ENCODE results near the gene CAMK1D.
A peak's percentile ranks its signal among the peaks of the same experiment; 100 is the strongest.
"Not testable (repeated sequence)": the region's sequence is repeated elsewhere in the genome, so short reads cannot be mapped to it uniquely, and the experiment has no call there.

Gene CAMK1D

DNA sequence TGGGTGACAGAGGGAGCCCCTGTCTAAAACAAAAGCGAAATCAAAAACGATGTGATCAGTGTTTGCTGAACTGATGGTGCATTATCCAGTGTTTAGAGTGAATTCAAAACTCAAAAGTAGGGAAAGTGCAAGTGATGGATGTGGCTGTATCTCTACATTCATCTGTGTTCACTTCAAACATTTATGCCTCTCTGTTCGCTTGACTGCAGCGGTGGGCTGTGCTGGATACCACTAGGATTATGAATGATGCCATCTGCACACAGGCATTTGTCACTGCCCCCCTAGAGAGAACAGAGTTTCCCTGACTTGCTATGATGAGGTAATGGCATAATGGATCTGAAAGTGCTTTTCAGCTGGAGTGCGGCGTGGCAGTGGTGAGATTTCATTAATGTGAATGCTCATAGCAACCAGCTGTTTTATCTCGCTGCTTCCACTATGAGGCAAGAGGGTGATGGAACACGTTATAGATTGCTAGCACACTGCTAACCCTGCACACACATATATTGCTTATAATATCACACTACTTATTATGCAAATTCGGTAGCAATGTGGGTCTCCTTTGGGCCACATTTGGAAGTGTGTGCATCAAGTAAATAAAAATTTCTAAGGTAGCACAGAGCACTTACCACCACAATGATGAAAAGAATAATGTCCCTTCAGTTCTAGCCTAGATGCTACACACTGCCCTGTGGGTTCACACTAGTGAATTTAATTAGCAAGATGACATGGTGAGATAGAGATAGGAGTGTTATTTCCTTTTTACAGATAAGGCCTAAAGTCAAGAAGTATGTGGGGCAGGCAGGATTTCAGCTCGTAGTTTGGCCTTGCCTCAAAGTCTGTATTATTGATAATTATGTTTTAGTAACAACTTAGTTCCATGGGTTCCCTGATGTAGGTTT is 164.7 kb downstream of the CAMK1D start:
- no peak for DNase-seq (ENCODE audit: low read depth in 2 of 2)

DNA sequence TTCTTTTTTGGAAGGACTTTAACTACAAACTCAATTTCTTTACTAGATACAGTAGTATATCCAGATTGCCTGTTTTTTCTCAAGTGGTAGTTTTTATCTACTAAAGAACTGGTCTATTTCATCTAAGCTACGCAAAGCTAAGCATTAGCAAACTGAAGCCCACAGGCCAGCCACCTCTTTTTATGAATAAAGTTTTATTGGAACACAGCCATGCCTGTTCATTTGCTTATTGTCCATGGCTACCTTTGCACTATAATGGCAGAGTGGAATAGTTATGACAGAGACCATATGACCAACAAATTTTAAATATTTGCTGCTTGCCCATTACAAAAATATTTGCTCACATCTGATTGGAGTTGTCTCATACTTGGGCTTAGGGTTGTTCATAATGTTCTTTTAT is 168.7 kb downstream of the CAMK1D start:
- DNase-seq (ENCODE audit: low read depth in 2 of 2) = no peak

DNA sequence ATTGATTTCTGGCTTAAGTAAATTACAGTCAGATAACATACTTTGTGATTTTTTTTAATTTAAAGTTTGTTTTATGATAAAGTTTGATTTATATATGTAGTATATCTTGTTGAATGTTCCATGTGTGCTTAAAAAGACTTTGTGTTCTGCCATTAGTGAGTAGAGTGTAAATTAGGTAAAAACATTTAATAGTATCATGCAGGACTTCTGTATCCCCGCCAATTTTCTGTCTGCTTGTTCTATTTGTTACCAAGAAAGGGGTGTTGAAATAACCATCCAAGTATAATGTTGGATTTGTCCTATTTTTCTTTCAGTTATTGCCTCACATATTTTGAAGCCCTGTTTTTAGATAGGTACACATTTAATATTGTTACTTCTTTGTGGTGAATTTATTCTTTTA is 172.1 kb downstream of the CAMK1D start:
- no peak for DNase-seq (ENCODE audit: low read depth in 2 of 2)

DNA sequence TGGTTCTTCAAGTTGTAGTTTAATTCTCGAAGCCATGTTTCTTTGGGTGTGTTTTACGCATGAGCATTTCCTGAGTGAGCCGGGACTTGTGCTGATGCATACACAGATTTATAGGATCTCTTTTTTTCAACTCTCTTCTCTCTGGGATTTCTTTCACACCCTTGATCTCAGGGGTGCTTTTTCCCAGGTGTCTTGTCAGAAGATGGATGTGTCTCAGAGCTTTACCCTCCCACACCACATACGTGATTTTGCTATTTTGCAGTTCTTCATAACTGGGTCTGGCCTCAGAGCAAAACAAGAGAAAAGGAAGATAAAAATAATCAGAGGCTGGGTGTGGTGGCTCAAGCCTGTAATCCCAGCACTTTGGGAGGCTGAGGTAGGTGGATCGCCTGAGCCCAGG is 177.0 kb downstream of the CAMK1D start:
- DNase-seq (ENCODE audit: low read depth in 2 of 2) = no peak

DNA sequence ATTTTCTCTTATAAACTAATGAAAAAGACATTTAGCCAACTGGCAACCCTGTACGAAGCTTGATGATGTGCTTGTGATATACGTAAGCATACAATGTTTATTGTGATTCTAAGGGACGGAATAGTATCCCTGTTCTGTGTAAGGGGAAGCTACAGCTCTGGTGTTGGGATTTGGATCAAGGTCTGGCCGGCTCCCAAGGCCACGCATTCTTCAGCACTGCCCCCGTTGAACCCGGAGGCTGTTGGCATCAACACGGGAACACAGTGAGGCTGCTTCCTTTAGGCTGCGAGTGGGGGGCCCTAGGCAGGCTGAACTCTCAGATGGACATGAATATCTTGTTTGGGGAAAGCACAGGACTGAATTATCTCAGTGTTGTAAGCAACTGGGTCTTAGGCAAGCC is 180.6 kb downstream of the CAMK1D start:
- DNase-seq (ENCODE audit: low read depth in 2 of 2) = no peak

DNA sequence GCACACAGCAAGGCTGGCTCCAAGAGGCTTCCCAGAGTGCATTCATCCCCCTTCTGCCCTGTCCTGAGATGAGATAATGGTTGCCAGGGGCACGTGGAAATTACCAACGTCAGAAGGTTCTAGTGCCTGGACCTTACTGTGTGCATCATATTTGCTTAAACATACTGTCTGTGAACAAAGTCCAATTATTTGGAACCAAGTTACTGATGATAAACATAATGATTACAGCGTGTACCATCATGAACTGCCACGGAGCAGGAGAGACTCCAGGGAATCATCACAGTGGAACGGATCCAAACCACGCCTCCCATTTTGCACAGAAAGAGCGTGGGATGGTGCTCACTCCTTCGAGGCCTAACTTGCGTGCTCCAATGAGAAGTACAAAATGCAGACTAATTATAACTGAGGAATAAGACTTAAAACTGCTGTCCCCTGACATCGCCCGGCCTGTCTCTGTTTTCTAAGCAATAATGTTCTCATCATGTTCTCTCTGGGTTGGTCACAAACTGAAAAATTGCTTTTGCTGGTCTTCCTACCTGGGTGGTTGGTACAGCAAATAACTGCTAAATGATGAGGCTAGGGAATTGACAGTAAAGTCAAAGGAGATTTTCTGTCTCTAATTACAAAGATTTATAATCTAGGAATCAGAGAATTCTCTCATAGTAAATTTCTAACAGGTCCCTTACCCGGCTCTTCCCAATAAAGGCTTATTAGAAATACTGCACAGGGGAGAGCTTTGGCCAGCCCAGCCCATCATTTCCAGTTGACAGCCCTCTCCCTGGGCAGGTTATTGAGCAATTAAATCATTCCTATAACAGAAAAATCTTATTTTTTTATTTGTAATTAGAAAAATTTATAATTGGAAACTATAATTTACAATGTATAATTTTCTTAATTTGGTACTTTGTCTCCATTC is 182.2 kb downstream of the CAMK1D start:
- no peak for DNase-seq (ENCODE audit: low read depth in 2 of 2)

DNA sequence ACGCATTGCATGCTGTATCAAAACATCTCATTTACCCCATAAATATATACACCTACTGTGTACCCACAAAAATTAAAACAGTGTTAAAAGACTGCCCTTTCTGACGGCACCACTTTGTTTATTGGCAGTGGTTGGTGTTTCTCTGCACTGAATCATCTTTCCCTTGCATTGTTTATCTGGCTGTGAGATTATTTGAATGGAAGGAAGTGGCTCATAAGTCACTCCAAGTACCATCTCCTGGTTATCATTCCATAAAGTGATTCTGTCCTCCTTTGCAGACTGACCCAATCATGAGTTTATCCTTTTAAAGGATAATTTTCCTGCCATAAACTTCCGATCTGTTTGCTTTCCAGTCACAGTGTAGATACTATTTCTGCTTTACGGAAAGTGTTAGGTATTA is 183.8 kb downstream of the CAMK1D start:
- no peak for DNase-seq (ENCODE audit: low read depth in 2 of 2)

DNA sequence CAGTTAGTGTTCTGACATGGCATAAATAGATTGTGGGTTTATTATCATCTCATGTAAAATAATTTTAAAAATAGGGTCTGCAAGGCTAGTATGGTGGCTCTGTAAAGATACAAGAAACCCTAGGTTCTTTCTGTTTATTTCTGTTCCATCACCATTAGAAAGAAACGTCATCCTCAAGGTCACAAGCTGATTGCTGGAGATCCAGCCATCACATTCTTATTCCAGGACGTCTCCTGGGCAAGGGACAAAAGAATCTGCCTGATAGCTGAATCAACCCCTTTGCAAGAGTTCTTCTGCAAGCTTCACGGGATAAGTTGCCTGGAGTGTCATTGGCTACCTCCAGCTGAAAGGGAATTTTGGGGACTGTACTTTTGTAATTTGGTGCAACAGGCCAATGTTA is 184.4 kb downstream of the CAMK1D start:
- no peak for DNase-seq (ENCODE audit: low read depth in 2 of 2)

DNA sequence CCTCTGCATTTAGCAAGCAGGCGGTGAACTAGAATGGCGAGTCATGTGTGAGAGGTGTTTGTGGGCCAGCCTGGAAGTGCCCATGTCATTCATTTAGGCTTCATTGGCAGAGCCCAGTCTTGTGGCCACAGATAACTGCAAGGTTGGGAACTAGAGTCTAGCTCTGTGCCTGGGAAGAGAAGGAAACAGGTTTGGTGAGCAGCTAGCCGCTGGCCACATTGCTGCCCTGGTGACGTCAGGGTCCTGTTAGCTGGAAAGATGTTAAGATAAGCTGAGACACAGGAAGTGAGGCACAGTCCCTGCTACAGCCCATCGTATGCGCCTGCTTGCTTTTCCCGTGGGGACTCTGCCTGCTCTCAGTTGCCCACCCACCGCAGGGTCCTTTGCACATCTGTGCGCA is 185.5 kb downstream of the CAMK1D start:
- DNase-seq (ENCODE audit: low read depth in 2 of 2) = no peak

DNA sequence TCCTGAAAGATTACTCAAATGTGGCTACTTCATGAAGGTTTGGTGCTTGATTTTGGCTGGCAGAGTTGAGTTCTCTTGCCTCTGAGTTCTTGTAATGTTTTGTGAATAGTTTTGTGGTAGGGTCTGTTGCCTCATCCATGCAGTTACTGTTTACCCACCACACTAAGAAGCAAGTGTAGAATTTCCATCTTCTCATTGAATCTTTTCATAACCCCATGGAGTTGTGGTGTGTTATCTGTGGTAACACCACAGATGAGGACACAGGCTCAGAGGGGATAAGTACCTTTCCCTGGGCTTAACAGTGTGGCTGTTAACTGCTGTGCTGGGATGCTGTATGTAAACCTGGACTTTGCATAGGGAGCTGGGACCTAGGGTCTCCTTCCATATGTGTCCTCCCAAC is 186.3 kb downstream of the CAMK1D start:
- no peak for DNase-seq (ENCODE audit: low read depth in 2 of 2)

DNA sequence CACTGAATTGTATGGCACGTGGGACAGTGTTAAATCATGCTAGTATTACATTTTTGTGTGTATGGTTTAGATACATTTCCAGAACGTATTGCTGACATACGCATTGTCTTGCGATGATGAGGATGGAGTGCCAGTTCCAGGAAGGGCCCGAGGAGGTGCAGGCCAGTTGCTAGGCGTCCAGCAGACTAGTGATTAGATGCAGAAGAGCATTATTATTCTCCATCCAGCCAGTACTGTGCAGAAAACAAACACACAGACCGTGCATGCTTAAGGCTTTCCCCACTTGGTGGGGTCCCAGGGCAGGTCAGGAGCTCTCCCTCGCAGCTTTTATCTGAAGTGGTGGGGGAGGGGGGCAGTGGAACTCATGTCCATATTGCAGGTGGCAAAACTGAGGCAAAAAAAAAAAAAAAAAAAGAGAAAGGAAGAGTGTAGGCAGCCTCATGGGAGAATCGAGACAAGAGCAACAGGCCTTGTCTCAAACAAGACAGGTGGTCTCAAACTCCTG is 189.2 kb downstream of the CAMK1D start:
- no peak for DNase-seq (ENCODE audit: low read depth in 2 of 2)

DNA sequence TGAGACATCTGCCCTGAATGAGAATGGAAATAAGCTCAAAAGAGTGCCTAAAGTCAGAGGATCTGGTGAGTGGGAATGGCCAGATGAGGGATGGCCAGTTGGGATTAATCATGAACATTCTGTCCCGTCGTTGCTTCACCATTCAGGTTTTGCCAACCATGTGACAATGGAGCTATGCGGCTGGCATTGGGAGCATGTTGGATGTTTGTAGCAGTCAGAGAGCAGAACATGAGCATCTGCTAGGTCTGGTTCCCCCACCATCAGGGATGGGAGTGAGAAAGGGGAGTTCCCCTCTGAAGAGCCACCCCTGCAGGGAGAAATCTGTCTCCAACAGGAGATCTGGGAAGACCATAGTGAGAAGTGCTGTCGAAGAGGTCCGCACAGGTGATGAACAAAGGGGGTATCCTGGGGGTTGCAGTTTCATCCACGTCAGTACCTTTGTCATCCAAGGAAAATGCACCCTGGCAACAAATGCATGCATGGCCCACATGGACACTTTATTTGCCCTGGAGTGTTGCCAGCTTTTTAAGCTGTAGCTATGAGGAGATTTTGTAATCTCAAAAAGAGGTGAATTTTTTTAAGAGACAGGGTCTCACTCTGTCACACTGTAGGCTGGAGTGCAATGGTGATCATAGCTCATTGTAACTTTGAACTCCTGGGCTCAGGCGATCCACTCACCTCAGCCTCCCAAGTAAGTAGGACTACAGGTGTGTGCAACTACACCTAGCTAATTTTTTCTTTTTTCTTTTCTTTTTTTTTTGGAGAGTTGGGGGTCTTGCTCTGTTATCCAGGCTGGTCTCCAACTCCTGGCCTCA is 190.2 kb downstream of the CAMK1D start:
- DNase-seq (ENCODE audit: low read depth in 2 of 2) = no peak

DNA sequence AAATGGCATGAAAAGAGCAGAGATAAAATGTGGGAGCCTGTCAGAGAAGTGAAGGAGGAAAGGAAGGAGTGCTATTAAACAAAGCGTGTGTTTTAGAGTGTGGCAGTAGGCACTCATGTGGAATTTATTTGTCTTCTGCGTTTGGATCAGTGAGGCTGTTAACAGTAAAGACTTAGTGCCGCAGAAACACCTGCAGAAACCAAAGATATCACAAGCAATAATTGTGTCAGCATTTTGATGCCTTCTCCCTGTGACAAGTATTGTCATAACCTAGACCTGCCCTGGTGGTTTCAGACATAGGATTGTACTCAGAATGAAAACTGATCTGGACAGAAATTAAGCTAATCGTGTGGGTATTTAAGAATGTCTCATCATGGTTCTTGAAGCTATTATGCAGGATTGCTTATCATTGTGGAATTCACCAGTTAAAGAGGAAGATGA is 191.0 kb downstream of the CAMK1D start:
- DNase-seq (ENCODE audit: low read depth in 2 of 2) = peak; percentile 33 to 37

DNA sequence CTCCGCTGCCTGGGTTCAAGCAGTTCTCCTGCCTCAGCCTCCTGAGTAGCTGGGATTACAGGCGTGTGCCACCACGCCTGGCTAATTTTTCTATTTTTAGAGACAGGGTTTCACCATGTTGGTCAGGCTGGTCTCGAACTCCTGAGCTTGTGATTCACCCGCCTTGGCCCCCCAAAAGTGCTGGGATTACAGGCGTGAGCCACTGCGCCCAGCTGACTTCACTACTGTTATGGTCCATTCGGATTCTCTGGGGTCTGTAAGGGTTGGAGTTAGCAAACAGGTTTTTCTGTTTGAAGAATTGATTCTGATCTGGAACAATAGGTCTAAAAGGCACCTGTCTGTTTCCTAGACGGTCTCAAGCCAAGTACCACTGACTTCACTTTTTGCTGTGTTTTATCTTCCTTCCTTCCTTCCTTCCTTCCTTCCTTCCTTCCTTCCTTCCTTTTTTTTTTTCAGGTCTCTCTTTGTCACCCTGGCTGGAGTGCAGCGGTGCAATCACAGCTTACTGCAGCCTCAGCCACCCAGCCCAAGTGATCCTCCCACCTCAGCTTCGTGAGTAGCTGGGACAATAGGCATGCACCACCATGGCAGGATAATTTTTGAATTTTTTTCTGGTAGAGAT is 192.2 kb downstream of the CAMK1D start:
- DNase-seq (ENCODE audit: low read depth in 2 of 2) = no peak

DNA sequence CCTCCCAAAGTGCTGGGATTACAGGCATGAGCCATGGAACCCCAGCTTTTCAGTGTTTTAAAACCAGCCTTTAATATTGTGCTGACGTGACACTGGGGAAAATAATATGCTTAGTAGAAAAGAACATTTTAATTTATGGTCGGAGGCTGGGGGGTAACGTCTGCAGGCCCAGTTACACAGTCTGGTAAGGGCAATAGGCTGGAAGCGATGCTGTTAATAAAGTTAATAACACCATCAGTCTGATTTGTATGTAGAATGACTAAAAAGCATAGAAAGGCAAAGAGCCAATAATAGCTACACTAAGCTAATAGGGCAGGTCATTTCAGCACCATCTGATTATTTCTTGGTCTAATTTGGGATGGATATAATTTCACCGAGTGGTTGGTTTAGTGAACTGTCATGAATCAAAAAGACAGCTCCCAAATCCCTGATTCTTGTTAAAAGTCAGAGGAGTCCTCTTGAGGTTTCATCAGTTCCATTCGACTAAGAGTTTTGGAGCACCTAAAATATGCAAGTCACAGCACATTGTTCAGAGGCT is 192.9 kb downstream of the CAMK1D start:
- no peak for DNase-seq (ENCODE audit: low read depth in 2 of 2)

DNA sequence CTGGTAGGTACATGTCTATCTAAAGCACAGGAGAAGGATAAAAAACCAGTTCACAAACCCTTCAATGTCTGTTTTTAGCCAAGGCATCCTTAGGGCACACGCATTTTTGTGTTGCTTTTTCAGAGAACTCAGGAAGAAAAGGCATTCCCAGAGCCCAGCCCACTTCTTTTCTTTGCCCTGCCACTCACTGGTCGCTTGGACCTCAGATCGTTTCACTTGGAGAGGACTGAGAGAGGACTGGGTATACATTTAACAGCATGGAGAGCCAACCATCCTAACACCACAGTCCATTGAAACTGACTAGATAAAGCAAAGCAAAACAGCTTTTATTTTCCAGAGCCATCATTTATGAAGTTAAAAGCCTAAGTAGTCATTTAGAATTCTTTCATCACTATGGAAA is 194.2 kb downstream of the CAMK1D start:
- DNase-seq (ENCODE audit: low read depth in 2 of 2) = no peak

DNA sequence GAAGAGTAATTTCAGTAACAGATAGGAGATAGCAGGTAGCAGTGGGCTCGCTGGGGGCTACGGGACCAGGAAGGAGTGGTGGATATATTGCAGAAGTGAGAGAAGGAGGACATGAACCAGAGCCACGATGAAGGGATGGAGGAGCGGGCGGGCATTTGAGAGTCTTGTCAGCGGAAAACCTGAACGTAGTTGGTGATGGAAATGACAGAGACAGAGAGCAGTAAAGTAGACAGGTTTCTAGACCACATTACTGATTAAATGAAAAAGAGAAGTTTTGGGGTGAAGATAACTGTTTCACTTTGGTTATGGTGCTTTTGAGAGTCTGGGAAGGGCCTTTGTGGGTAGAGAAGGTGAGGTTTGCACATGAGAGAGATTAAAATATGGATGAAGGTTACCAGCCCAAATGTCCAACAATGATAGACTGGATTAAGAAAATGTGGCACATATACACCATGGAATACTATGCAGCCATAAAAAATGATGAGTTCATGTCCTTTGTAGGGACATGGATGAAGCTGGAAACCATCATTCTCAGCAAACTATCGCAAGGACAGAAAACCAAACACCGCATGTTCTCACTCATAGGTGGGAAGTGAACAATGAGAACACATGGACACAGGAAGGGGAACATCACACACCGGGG is 196.9 kb downstream of the CAMK1D start:
- DNase-seq (ENCODE audit: low read depth in 2 of 2) = not testable (repeated sequence)

DNA sequence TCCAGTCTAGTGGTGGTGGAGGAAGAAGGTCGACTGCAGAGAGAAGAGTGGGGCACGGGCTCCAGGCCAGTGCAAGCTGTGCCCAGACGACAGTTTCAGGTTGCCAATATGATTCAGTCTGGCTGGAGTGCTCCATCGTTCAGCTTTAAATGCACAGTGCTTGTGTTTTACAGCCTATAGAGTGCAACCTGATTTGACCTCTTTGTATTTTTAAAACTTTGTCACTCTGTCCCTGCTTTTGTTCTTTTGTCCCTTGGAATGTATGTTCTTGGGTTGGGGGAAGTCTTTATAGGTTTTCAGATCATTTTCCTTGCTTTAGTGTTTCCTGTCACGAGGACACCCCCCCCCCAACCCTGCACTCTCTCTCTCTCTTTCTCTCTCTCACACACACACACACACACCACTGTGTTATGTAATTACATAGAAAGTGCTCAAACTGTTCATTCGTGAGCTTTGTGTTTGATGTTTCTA is 198.0 kb downstream of the CAMK1D start:
- no peak for DNase-seq (ENCODE audit: low read depth in 2 of 2)

DNA sequence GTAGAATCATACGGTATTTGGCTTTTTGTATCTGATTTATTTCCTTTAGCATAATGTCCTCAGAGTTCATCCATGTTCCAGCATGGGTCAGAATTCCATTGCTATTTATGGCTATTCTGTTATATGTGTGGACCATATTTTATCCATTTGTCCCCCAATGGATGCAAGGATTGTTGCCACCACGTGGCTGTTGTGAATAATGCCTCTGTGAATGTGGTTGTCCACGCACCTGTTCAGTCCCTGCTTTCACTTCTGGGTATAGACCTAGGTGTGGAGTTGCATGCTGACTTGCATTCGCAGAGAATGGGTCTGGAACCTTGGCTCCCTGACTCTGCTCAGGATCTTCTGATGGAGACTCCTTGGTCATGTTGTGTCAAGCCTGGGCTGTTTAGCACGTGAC is 199.9 kb downstream of the CAMK1D start:
- no peak for DNase-seq (ENCODE audit: low read depth in 2 of 2)

DNA sequence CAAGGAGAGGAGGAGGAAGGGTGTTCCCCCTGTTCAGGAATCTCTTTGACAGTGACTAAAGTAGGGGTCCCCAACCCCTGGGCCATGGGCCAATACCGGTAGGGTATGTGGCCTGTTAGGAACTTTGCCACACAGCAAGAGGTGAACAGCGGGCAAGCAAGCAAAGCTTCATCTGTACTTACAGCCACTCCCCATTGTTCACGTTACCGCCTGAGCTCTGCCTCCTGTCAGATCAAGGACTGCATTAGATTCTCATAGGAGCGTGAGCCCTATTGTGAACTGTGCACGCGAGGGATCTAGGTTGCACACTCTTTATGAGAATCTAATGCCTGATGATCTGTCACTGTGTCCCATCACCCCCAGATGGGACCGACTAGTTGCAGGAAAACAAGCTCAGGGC is 201.6 kb downstream of the CAMK1D start:
- no peak for DNase-seq (ENCODE audit: low read depth in 2 of 2)

Data from fibroblast of skin of left quadriceps (primary cell).